ENCODE measurements around the gene GRIN3B.
"Not testable (repeated sequence)": the region's sequence is repeated elsewhere in the genome, so short reads cannot be mapped to it uniquely, and the experiment has no call there.

GRIN3B gene, protein sequence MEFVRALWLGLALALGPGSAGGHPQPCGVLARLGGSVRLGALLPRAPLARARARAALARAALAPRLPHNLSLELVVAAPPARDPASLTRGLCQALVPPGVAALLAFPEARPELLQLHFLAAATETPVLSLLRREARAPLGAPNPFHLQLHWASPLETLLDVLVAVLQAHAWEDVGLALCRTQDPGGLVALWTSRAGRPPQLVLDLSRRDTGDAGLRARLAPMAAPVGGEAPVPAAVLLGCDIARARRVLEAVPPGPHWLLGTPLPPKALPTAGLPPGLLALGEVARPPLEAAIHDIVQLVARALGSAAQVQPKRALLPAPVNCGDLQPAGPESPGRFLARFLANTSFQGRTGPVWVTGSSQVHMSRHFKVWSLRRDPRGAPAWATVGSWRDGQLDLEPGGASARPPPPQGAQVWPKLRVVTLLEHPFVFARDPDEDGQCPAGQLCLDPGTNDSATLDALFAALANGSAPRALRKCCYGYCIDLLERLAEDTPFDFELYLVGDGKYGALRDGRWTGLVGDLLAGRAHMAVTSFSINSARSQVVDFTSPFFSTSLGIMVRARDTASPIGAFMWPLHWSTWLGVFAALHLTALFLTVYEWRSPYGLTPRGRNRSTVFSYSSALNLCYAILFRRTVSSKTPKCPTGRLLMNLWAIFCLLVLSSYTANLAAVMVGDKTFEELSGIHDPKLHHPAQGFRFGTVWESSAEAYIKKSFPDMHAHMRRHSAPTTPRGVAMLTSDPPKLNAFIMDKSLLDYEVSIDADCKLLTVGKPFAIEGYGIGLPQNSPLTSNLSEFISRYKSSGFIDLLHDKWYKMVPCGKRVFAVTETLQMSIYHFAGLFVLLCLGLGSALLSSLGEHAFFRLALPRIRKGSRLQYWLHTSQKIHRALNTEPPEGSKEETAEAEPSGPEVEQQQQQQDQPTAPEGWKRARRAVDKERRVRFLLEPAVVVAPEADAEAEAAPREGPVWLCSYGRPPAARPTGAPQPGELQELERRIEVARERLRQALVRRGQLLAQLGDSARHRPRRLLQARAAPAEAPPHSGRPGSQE
- total RNA-seq = 0.04 to 0.54 (median 0.19) reads per million in 18 experiments

DNA sequence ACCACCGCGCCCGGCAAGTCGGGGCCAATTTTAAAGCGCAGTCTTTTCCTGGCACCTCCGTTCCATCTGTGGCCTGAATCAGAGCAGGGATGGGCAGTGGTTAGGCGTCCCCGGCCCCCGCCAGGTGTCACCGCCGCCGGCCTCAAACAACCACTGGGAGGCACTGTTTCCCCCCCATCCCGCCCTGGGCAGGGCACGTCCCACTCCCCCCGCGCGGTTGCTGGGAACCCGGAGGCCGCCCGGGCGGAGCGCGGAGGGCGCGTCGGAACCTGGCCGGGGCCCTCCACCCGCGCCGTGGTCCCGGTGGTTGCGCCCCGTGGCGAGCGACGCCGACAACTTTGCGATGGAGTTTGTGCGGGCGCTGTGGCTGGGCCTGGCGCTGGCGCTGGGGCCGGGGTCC is at the start of gene GRIN3B:
Gene GRIN3B (plus strand): TSS at position 325 of the 400 bp plus-strand sequence. CDS start 19 bp downstream, at position 344.
- peak in 1 of 2 donors; percentile 37 for DNase-seq

DNA sequence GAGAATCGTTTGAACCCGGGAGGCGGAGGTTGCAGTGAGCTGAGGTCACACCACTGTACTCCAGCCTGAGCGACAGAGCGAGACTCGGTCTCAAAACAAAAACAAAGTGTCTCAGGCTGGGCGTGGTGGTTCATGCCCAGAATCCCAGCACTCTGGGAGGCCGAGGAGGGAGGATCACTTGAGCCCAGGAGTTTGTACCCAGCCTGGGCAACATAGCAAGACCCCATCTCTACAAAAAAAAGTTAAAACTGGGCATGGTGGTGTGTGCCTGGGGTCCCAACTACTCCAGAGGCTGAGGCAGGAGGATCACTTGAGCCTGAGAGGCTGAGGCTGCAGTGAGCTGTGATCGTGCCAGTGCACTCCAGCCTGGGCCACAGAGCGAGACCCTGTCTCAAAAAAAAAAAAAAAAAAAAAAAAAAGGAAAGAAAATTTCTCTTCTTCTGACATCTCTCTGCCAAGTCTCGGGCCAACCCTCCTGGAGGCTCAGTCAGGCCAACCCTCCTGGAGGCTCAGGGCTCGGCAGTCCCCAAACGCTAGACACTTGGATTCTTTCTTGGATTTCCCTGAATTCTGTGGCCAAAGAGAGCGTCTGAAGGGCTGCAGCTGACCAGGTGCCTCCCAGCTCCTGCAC is 48.1 kb upstream of the GRIN3B start:
- no peak for DNase-seq

DNA sequence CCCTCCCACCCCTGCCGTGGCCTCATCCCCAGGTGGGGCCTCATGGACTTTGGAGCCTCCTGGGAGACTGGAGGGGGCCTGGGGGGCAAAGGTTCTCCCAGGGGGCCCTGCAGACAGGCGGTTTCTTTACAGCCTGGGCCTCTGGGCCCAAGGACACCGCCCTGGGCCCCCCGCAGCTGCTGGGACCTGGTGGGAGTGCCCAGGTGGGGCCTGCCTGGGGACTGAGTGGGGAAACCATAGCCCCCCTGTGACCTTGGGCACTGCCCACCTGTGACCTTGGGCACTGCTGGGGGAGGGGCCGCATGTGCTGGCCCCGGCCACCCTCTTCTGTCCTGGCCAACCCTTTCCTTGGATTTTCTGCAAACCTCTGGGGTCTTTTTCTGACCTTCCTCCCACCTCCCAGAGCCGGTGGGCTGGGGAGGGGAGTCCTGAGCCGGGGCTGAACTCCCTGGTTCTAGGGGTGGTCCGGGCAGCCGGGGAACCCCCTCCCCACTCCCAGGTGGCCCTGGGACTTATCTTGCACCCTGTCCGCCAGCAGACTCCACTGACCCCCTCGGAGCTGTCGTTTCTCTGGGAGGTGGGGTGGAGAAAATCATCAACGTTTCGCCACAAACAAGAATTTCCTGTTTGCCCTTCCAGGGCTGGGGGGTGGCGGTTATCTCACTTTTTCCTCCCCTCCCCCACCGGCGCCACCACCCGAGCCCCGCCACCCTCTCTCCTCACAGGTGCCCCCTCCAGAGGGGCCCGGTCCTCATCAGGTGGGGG is 47.4 kb upstream of the GRIN3B start:
- DNase-seq = no peak

DNA sequence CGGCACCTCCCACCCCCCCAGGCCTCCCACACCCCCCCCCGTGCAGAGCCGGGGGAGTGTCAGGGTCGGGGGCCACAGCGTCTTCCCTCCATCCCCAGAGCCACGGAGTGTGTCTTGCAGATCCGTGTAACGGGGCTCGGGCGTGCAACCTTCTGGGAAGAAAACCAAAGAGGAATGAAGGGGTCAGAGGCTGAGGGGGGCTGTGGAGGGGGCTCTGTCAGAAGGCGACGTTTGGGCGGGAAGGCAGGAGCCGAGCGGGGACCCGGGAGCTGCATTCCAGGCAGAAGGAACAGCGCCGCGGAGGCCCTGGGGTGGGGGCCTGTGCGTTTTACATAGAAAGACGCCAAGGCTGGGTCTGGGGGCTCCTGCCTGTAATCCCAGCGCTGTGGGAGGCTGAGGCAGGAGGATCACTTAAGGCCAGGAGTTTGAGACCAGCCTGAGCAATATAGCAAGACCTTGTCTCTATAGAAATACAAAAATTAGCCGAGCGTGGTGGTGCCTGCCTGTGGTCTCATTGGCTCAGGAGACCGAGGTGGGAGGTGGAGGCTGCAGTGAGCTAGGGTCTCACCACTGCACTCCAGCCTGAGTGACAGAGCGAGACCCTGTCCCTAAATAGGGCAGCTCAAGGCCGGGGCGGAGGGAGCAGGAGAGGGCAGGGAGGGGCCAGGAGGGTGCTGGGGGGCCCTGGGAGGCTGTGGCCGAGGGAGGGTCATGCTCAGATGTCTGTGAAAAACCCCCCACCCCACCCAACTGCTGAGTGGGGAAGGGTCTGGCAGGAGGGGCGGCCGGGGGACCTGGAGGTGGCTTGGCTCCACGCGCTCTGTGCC is 46.6 kb upstream of the GRIN3B start:
- DNase-seq = no peak

DNA sequence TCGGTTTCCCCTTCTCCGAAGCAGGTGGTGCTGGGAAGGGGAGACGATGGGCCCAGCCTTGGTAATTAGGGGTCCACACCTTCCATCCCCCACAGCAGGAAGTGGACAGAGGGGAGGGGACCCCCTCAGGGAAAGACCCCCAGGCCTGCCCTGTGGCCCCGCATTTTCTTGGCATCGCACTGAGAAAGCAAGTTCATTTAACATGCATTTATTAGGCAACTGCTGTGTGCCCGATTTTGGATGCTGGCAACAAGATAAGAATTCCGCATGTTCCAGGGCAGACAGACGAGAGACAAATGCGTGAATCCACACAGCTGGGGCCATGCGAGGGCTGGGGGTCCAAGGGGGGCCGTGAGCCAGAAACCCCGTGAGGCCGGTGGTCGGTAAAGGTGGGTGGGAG is 45.9 kb upstream of the GRIN3B start:
- DNase-seq = no peak

DNA sequence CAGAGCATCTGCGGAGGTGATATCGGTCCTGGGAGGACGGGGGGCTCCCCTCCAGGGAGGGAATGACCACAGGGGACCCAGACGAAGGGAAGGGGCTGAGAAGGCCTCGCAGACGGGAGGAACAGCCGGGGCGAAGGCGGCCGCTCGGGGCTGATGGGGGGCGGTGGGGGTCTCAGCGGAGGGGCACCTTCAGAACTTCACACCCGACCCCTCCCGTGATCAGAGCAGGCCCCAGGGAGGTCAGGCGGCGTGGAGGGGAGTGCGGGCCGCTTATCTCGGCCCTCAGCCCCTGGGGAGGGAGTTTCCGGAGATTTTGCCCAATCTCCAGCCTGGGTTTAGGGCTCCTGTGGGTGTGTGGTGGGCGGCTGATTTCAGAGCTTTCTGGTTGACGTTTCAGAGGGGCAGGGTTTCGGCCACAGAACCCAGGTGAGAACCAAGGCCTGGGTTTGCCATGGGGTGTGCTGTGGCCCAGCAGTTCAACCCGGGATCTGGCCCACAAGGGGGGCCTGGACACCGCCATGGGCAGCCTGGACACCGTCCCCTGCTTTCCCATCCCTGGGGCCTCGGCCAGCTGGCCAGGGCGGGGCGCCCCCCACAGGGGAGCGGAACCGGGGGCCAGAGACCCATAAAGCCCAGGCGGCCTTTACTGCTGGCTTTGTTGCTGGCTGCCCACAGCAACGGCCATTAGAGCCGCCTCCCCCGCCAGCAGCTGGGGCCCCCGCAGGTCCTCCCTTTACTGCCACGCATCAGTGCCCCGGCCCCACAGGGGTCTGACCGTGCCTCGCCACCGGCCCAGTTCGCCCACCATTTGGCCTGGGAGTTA is 45.3 kb upstream of the GRIN3B start:
- DNase-seq = peak in 1 of 2 donors; percentile 37

DNA sequence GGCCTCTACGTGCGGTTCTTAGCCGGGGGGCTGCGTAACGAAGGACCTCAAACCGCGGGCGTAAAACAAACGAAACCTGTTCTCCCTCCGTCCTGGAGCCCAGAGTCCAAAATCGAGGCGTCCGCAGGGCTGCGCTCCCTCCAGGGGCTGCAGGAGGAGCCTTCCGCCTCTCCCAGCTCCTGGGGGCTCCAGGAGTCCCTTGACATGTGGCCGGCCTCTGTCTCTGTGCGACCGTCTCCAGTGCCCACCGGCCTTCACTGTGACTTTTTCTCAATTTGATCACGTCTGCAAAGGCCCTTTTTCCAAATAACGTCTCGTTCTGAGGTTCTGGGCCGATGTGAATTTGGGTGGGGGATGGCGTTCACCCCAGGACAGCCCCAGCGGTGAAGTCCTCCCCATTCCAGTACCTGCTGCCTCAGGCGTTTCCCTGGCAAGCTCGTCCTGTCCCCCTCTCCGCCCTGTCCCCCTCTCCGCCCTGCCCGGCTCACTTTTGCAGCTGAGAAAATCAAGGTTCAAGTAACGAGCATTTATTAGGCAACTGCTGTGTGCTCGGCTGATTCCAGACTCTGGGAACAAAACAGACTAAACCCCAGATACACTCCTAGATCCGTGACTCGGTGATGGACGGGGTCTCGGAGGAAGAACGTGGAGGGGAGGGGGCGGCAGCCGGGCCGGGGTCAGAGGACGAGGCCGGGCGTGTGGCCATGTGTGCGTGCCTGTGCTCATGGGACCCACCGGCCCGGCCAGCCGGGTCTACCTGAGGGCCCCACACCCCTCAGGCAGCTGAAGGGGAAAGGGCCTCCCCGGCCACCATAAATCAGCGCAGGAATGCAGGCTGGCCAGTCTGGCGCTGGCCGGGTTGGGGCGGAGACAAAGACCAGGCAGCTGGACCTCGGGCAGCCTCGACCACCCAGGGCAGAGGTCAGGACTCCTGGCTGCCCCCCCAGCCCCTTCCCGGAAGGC is 44.1 kb upstream of the GRIN3B start:
- DNase-seq = no peak

DNA sequence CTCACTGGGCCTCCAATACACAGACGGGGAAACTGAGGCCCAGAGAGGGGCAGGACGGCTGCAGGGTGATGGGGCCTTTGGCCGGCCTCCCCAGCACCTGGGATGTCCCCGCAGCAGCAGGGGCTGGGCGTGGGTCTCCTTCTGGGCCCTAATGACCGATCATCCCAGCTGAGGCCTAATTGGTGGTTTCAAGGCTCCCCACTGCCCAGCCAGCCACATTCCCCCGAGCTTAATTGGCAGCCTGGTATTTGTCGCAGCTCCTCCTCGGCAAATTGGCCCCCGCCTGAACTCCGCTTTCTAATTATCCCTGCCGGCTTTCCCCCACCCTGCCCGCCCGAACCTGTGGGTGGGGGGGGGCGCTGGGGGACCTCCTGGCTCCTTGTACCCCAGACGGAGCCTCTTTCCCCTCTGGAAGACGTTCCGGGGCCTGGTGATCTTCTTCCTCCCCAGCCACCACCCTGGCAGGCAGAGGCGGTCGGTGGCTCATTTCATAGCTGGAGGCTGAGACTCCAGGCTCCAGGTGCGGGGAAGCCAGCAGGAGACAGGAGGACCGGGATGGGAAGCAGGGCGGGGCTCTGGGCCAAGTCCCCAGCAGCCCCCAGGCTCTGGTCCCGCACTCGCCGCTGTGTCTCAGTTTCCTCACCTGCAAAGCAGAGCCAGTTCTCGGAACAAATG is 43.3 kb upstream of the GRIN3B start:
- DNase-seq = no peak

DNA sequence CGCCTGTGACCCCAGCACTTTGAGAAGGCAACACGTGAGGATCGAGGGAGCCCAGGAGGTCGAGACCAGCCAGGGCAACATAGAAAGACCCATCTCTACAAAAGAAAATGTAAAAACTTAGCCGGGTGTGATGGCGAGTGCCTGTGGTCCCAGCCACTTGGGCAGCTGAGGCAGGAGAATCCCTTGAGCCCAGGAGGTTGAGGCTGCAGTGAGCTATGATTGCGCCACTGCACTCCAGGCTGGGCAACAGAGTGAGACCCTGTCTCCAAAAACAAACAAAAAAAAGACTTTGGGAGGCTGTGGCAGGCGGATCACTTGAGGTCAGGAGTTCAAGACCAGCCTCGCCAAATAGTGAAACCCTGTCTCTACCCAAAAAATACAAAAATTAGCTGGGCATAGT is 42.6 kb upstream of the GRIN3B start:
- DNase-seq = not testable (repeated sequence)

DNA sequence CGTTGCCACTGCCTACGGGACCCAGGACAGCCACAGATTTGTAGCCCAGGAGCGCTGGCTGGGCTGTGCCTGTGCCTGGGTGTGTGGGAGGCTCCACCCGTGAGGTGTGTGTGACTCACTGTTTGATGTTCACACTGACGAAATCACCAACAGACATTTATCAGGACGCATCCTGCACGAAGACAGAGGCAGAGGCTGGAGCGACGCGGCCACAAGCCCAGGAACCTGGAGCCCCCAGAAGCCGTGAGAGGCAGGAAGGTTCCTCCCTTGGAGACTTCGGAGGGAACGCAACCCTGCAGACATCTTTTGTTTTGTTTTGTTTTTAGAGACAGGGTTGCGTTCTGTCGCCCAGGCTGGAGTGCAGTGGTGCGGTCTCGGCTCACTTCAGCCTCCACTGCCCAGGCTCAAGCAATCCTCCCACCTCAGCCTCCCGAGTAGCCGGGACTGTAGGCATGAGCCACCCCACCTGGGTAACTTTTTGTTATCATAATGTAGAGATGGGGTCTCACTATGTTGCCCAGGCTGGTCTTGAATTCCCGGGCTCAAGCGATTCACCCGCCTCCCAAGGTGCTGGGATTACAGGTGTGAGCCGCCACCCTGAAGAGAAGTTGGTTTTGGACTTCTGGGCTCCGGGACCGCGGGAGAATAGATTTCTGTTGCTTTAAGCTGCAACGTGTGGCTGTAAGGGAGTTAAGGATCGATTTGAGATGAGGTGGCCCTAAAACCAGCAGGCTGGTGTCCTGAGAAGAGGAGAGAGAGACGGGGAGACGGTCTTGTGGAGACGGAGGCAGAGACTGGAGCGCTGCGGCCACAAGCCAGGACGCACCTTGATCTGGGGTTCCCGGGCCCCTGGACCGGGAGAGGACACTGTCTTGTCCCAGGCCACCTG is 41.0 kb upstream of the GRIN3B start:
- DNase-seq = peak in 1 of 2 donors; percentile 70

DNA sequence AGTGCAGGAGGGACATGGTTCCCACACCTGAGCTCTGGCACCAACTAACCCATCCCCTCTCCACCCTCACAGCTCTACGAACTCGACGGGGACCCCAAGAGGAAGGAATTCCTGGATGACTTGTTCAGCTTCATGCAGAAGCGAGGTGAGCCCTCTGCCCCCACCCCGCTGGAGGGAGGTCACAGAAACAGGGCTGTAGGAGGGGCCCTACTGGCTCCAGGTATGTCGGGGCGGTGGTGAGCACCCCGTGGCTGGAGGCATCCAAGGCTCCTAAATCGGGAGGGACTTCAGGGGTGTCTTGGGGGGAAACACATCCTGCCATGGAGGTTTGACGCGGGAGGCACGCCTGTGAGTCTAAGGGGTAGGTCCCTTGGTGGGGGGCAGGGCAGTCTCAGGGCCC is 40.2 kb upstream of the GRIN3B start:
- no peak for DNase-seq

DNA sequence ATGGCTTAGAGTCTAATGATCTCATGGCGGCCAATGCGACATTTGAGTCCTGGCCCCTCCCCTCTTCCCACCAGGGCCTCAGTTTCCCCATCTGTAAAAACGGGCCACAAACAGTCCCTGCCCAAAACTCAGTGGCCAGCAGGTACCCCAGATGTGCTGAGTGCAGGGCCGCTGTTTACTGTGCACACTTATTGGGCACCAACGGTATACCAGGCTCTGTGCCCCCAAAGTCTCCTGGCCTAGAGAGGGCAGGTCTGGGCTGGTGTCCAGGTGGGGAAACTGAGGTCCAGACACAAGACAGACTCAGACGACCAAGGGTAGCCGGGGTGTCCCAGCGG is 39.6 kb upstream of the GRIN3B start:
- no peak for DNase-seq

DNA sequence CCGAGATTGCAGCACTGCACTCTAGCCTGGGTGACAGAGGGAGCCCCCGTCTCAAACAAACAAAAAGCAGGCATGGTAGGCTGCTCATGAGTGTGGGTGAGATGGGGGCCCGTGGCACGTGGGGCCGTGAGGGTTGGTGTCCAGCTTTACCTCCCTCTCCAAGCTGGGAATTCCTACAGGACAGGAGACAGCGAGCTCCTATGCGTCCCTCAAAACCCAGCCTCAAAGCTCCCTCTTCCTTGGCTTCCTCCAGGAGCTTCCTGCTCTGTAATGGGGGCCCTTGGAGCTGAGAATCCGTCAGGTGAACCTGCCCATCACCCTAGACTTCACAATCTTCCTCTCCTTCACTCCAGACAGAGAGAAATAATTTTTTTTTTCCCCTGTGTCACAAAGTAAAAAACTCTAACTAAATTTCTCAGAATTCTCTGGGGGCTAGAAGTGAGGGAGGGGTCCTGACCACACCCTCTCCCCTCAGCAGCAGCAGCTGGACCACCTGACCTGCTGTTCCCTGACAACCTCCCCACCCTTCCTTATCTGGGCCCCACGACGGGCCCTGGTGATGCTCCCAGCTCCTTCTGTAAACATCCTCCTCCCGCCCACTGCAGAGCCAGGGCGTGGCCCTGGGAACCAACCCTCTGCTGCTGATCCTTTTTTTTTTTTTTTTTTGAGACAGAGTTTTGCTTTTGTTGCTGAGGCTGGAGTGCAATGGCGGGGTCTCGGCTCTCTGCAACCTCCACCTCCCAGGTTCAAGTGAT is 38.2 kb upstream of the GRIN3B start:
- DNase-seq = peak; percentile 48 to 75

DNA sequence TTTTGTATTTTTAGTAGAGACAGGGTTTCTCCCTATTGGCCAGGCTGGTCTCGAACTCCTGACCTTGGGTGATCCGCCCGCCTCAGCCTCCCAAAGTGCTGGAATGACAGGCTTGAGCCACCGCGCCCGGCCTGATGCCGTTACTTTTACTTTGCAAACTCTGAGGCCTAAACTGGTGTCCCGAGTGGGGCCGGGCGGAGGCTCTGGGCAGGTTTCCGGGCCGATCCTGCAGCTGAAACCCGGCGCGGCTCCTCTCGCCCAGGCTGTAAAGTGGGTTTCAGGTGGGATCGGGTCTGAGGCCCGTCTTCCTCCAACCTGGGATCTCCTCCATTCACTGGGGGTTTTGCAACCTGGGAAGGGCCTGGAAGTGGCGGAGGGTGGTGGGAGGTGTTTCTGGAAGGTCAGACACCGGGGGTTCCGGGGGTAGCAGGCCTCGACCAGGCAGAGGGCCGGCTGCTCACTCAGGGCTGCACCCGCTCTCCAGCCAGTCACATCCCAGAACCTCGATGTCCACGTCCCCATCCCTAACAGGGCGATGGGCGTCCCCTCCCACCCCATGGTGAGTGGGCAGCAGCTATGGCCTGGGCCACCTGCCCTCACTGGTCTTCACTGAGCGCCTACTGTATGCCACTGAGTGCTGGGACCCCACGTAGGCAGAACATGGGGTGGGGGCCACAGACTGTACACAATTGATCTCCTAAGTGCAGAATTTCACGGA is 37.4 kb upstream of the GRIN3B start:
- no peak for DNase-seq

DNA sequence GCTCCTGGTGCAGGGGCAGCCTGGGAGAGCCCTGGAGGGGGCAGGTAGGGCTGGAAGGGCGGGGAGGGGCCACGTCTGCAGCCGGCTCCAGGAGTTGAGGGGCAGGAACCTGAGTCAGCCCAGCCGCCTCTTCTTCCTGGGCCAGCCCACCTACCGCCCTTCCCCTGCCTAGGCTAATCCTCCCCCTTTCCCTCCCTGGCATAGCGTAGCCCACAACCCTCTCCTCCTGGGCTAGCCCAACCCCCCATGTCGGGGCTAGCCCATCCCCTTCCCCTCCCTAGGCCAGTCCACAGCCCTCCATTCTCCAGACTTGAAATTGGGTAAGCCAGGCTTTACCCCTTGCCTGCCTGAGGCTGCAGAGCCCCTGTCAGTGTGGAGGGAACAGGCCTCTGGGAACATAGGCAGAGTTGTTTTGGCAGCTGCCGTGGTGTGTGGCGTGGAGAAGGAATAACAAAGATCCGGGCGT is 36.7 kb upstream of the GRIN3B start:
- no peak for DNase-seq

DNA sequence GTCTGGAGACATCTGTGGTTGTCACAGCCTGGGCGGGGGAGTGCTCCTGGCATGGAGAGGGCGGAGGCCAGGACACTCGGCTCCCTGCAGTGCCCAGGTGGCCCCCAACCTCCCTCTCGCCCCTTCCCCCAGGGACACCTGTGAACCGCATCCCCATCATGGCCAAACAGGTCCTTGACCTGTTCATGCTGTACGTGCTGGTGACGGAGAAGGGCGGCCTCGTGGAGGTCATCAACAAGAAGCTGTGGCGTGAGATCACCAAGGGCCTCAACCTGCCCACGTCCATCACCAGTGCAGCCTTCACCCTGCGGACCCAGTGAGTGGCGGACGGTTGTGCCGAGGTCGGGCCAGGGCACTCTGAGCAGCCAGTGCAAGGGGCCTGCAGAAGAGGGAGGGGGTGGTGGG is 36.1 kb upstream of the GRIN3B start:
- DNase-seq = no peak

Measured in inflammatory macrophage (primary cell).